Neutrophil (primary cell): ENCODE results near the gene AIFM1.
A peak's percentile ranks its signal among the peaks of the same experiment; 100 is the strongest.

Experiments used
- H3K27ac ChIP-seq: fragments of 200-600 bp; sonication (generic); 2 replicates; pipeline ENCODE4 v1.5.1; 2016; ENCODE audit warnings: mild to moderate bottlenecking, moderate library complexity
- H3K27me3 ChIP-seq: fragments of 200-600 bp; sonication (generic); 2 replicates; pipeline ENCODE4 v1.6.0; 2016; ENCODE audit warnings: mild to moderate bottlenecking
- H3K36me3 ChIP-seq: fragments of 200-600 bp; sonication (generic); 2 replicates; pipeline ENCODE4 v1.5.1; 2017
- H3K4me1 ChIP-seq, 2 experiments: fragments of 200-600 bp in 1 of 2; sonication (generic) in 1 of 2; 1 replicate in 1 of 2; 2 replicates in 1 of 2; pipeline versions ENCODE4 v1.5.1 to v1.6.1; 2013 to 2016; ENCODE audit warnings: low read depth in 1 of 2, low read length in 1 of 2, mild to moderate bottlenecking in 1 of 2, moderate library complexity in 1 of 2; ENCODE audit not compliant: control insufficient read depth in 1 of 2, insufficient read depth in 1 of 2
- H3K4me3 ChIP-seq, 2 experiments: fragments of 200-600 bp in 1 of 2; sonication (generic) in 1 of 2; 1 replicate in 1 of 2; 2 replicates in 1 of 2; pipeline ENCODE4 v1.5.1; 2013 to 2016; ENCODE audit warnings: low read depth in 1 of 2, low read length in 1 of 2, mild to moderate bottlenecking in 1 of 2, moderate library complexity in 1 of 2
- H3K9me3 ChIP-seq: fragments of 200-600 bp; sonication (generic); 2 replicates; pipeline ENCODE4 v1.5.1; 2016
- CTCF ChIP-seq: fragments of 200-600 bp; sonication (generic); IDR thresholded peaks from 2 replicates; pipeline ENCODE4 v1.5.1; 2016; ENCODE audit warnings: antibody characterized with exemption

Gene AIFM1

GRCh38 chrX:130165703-130166502, at the start of gene AIFM1:
Gene AIFM1 (minus strand): TSS chrX:130165841. CDS start chrX:130165656, 185 bp downstream.
- peaks cover 16 to 20% of the 10 kb centered on the region in 2 experiments for H3K4me1 ChIP-seq
- peak within 1 kb of the TSS; percentile 85 for H3K27ac ChIP-seq
- TF ChIP-seq CTCF = peak; percentile 46
- no peaks in the 10 kb centered on the region for H3K9me3 ChIP-seq
- no peaks in the 10 kb centered on the region for H3K36me3 ChIP-seq
- no peaks in the 10 kb centered on the region for H3K27me3 ChIP-seq
- H3K4me3 ChIP-seq = peak within 1 kb of the TSS; percentile 69 to 80

GRCh38 chrX:130213376-130213775, 47.7 kb upstream of the AIFM1 start:
- no peaks in the 10 kb centered on the region for H3K27me3 ChIP-seq
- H3K36me3 ChIP-seq = no peaks in the 10 kb centered on the region
- H3K9me3 ChIP-seq = no peaks in the 10 kb centered on the region
- no peak overlapping the region for H3K27ac ChIP-seq
- no peak overlapping the region for H3K4me3 ChIP-seq
- H3K4me1 ChIP-seq = no peaks in the 10 kb centered on the region
- TF ChIP-seq CTCF = no peak

DNA sequence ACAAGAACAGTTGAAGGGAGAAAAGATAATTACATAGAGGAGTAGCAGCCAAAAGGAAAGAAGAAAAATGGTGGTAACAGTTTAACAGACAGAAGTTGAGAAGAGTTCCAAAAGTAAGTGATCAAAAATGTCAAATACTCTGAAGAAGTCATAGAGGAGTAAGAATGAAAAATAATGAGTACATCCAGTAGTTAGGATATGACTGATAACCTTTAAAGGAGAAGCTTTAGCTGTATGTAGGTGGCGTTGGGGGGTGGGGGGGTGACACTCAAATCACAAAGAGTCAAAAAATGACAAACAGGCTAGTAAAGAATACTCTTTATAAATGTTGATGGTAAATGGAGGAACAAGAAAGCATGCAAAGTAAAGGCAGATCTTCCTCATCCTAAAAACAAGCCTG, 46.7 kb upstream of the AIFM1 start:
- Histone ChIP-seq H3K27ac (no peak overlapping the region), H3K27me3 (no peaks in the 10 kb centered on the region), H3K9me3 (no peaks in the 10 kb centered on the region), H3K4me3 (no peak overlapping the region), H3K36me3 (no peaks in the 10 kb centered on the region), H3K4me1 (no peaks in the 10 kb centered on the region)
- no peak for TF ChIP-seq CTCF

DNA sequence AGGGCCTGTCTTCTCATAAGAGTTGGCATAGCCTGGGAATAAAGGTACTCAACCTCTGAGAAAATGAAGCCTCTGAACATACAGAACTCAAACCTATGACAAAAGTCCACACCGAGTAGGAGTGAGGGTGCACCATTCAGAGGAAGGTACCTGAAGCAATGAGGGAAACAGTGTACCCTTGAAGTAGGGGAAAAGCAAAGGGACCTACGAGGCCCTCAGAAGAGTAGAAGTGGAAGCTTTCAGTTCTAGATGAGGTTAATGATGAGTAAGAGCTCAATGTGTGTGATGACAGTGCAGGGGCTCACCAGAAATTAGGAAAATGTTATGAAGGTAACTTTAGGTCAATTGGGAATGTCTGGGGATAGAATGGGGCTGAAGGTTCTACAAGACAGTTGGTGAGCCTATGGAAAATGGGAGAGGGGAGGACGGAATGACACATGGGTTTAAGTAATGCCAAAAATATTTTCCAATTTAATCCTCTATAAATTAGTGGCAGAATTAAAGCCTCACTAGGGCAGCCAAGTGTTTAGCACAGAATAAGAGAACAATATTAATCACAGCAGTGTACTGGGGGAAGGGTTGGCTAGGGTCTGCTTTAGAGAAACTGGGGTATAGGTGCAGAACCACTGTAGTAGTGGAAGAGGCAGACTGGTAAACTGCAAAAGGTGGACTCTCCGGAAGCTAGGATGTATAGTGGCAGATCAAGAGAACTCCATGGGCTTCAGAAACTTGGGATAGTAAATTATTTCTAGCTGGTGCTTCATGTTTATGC, 46.0 kb upstream of the AIFM1 start:
- no peaks in the 10 kb centered on the region for H3K4me1 ChIP-seq

GRCh38 chrX:130204647-130205046, 39.0 kb upstream of the AIFM1 start:
- H3K4me3 ChIP-seq = no peak overlapping the region
- no peaks in the 10 kb centered on the region for H3K4me1 ChIP-seq
- no peak for TF ChIP-seq CTCF
- H3K36me3 ChIP-seq = no peaks in the 10 kb centered on the region
- no peak overlapping the region for H3K27ac ChIP-seq
- H3K9me3 ChIP-seq = no peaks in the 10 kb centered on the region
- H3K27me3 ChIP-seq = no peaks in the 10 kb centered on the region

More for the DNA sequence above, 46.0 kb upstream of the AIFM1 start:
- H3K4me3 ChIP-seq = no peak overlapping the region
- H3K27ac ChIP-seq = no peak overlapping the region
- H3K27me3 ChIP-seq = no peaks in the 10 kb centered on the region
- H3K9me3 ChIP-seq = no peaks in the 10 kb centered on the region
- no peaks in the 10 kb centered on the region for H3K36me3 ChIP-seq
- no peak for TF ChIP-seq CTCF
